Ovary (tissue), 3 donors: ENCODE measurements around the gene DNMBP.

Experiments
- EP300 ChIP-seq: sonication (generic); formaldehyde crosslinking; IDR thresholded peaks from one replicate; pipeline ENCODE4 v1.6.1; 2017; ENCODE audit warnings: antibody characterized with exemption
- POLR2A ChIP-seq: fragments of 450-650 bp; IDR thresholded peaks from one replicate; pipeline ENCODE4 v1.6.1; 2017; ENCODE audit warnings: antibody characterized with exemption, mild to moderate bottlenecking, moderate library complexity
- TF ChIP-seq, protein P1 (sequence below), 3 donors: fragments of 450-650 bp in 2 of 3; fragments of 200-600 bp in 1 of 3; IDR thresholded peaks; one replicate each; pipeline versions ENCODE4 v1.5.1 to v1.8.0; 2016 to 2022; ENCODE audit warnings: antibody characterized with exemption in 3 of 3, mild to moderate bottlenecking in 1 of 3
- donor health status: DM: no; HTN: no; CAD: no.

DNA sequence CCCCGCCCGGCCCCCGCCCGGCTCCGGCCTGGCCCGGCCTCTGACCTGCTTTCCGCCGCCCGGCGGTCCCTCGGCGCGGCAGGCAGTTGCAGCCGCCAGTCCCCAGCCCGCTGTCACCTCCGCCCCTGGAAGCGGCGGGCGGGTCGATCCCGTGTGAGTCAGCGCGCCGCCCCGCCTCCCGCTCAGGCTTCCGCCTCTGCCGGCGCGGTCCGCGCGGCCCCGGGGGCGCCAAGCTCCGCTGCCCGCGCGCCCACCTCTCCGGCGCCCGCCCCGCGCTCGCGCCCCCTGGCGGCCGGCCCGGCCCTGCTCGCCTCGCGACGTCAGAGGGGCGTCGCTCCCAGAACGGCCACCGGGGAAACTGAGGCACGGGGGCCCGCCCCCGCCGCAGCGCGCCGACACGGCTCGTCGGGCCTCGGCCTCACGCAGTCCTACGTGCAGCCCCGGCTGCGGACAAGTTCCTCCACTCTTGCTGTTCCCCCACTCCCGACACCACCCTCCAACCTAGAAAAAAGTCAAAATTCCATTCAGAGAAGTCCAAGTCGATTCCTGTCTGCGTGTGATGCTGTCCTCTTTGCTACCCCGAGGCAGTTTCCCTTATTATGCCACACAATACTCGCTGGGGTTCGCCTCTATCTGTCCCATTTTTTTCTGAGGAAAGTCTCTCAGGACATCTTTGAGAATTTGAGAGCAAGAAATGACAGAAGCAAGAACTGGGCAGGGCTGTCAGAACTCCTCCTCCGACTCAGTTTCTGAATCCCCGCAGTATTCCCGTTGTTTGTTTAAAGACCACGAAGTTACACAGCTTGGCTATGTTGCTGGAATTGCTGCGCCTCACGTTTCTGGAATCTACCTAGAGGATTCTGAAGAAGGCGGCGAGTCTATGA is at the start of gene DNMBP:
- TF ChIP-seq, protein P1, sequence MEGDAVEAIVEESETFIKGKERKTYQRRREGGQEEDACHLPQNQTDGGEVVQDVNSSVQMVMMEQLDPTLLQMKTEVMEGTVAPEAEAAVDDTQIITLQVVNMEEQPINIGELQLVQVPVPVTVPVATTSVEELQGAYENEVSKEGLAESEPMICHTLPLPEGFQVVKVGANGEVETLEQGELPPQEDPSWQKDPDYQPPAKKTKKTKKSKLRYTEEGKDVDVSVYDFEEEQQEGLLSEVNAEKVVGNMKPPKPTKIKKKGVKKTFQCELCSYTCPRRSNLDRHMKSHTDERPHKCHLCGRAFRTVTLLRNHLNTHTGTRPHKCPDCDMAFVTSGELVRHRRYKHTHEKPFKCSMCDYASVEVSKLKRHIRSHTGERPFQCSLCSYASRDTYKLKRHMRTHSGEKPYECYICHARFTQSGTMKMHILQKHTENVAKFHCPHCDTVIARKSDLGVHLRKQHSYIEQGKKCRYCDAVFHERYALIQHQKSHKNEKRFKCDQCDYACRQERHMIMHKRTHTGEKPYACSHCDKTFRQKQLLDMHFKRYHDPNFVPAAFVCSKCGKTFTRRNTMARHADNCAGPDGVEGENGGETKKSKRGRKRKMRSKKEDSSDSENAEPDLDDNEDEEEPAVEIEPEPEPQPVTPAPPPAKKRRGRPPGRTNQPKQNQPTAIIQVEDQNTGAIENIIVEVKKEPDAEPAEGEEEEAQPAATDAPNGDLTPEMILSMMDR (IDR thresholded peaks at IDR 0.05) = peak in 2 of 3 donors; percentile 88 to 89
- TF ChIP-seq POLR2A (peak; percentile 28), EP300 (no peak)
